Osteocyte (in vitro differentiated cells): ENCODE data around the gene DPF3. TPM values are rescaled to one million over a fixed set of nuclear protein-coding genes. Genes with fewer than 3 reads are reported as not detected.

Source experiments
- DNase-seq: peaks from one replicate; pipeline ENCODE4 v3.0.0; 2021; ENCODE audit warnings: mixed read lengths; ENCODE audit not compliant: unreplicated experiment; ENCODE audit errors: extremely low spot score
- H3K27ac Mint-ChIP-seq: one replicate; pipeline ENCODE4 v1.8.0; 2021; ENCODE audit warnings: mild to moderate bottlenecking, mixed read lengths; ENCODE audit not compliant: unreplicated experiment
- H3K27me3 Mint-ChIP-seq: one replicate; pipeline ENCODE4 v1.8.0; 2021; ENCODE audit warnings: mixed read lengths; ENCODE audit not compliant: unreplicated experiment
- H3K36me3 Mint-ChIP-seq: one replicate; pipeline ENCODE4 v1.8.0; 2021; ENCODE audit warnings: mixed read lengths; ENCODE audit not compliant: unreplicated experiment
- H3K4me1 Mint-ChIP-seq: one replicate; pipeline ENCODE4 v1.8.0; 2021; ENCODE audit warnings: mixed read lengths; ENCODE audit not compliant: unreplicated experiment
- H3K4me3 Mint-ChIP-seq: one replicate; pipeline ENCODE4 v1.8.0; 2021; ENCODE audit warnings: mild to moderate bottlenecking, moderate library complexity, mixed read lengths; ENCODE audit not compliant: unreplicated experiment
- H3K9me3 Mint-ChIP-seq: one replicate; pipeline ENCODE4 v1.8.0; 2021; ENCODE audit warnings: mixed read lengths; ENCODE audit not compliant: unreplicated experiment
- total RNA-seq: library from RNA; stranded (reverse); gene quantifications from 2 replicates; pipeline ENCODE4 v1.2.1, GENCODE V29; 2021
- TF ChIP-seq, protein P1 (sequence below): fragments of 200-600 bp; sonication (generic); IDR thresholded peaks from 2 replicates; pipeline ENCODE4 v1.5.0; 2021; ENCODE audit warnings: antibody characterized with exemption, mild to moderate bottlenecking, moderate library complexity

DPF3 gene
- total RNA-seq, 1 donor from 2014 or later: 5.8 TPM

DNA sequence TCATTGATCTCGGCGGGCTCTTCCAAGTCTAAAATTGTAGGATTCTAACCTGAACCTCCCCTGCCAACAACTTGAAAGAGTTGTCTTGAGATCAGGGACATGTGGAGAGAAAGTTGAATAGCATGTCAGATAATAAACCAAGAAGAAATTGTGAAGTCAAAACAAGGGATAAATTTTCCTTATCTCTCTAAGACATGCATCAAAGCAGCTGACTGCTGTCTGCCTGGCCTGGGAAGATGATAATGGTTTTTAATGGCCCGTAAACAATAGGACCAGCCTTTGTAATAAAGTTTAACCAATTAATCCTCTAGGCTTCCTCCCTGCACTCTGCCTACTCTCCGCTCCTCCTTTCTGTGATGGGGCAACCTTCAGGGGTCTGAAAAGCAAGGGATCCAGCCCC is 67.9 kb downstream of the DPF3 start:
- Mint-ChIP-seq H3K9me3 (no peaks in the 10 kb centered on the region), H3K27me3 (no peaks in the 10 kb centered on the region), H3K36me3 (no peaks in the 10 kb centered on the region), H3K4me3 (no peak overlapping the region), H3K27ac (no peak overlapping the region), H3K4me1 (peaks cover 3% of the 10 kb centered on the region)
- no peak for DNase-seq
- TF ChIP-seq, protein P1, sequence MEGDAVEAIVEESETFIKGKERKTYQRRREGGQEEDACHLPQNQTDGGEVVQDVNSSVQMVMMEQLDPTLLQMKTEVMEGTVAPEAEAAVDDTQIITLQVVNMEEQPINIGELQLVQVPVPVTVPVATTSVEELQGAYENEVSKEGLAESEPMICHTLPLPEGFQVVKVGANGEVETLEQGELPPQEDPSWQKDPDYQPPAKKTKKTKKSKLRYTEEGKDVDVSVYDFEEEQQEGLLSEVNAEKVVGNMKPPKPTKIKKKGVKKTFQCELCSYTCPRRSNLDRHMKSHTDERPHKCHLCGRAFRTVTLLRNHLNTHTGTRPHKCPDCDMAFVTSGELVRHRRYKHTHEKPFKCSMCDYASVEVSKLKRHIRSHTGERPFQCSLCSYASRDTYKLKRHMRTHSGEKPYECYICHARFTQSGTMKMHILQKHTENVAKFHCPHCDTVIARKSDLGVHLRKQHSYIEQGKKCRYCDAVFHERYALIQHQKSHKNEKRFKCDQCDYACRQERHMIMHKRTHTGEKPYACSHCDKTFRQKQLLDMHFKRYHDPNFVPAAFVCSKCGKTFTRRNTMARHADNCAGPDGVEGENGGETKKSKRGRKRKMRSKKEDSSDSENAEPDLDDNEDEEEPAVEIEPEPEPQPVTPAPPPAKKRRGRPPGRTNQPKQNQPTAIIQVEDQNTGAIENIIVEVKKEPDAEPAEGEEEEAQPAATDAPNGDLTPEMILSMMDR: no peak

- Mint-ChIP-seq H3K27me3 (no peaks in the 10 kb centered on the region), H3K4me3 (no peak overlapping the region), H3K9me3 (no peaks in the 10 kb centered on the region), H3K27ac (no peak overlapping the region), H3K36me3 (no peaks in the 10 kb centered on the region), H3K4me1 (no peaks in the 10 kb centered on the region)
- TF ChIP-seq, protein P1: no peak
- DNase-seq: no peak
Observed at GRCh38 chr14:72825486-72825885, 68.4 kb downstream of the DPF3 start.

GRCh38 chr14:72824051-72824450 is 69.8 kb downstream of the DPF3 start:
- DNase-seq: no peak

DNA sequence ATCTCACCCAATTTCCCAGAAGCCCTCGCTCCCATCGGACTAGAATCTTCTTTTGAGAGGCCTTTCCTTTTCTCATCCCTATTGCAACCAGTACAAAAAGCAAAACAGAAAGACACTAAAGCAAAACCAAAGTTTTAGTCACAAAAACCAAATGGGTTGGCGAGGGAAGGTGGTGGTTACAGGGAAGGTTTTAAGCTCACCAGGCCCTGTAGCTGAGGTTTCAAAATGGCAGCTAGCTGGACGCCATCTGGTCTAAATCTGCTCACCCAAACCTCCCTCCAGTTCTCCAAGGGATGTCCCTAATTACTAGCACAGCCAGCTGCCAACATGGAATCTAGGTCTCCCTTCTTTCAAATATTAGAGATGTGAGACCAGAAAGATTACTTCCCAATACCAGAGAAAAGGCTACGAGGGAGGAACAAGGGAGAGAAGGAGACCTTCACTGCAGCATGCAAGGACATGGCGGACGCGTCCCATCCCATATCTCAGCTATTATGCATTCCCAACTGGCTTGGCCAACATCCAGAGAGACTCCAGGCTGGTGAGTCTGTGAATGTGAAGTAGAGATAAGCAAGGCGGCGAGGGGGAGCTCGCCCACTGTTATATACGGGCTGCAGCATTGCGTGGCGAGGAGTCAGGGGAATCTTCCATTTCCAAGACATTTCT is 70.8 kb downstream of the DPF3 start:
- Mint-ChIP-seq H3K4me1 (no peaks in the 10 kb centered on the region), H3K36me3 (no peaks in the 10 kb centered on the region), H3K9me3 (peaks cover 10% of the 10 kb centered on the region), H3K4me3 (no peak overlapping the region), H3K27ac (no peak overlapping the region), H3K27me3 (no peaks in the 10 kb centered on the region)
- DNase-seq: no peak
- TF ChIP-seq, protein P1: no peak

More at GRCh38 chr14:72824051-72824450, 69.8 kb downstream of the DPF3 start:
- Mint-ChIP-seq H3K9me3 (peaks cover 6% of the 10 kb centered on the region), H3K27me3 (no peaks in the 10 kb centered on the region), H3K27ac (no peak overlapping the region), H3K4me1 (no peaks in the 10 kb centered on the region), H3K4me3 (no peak overlapping the region), H3K36me3 (no peaks in the 10 kb centered on the region)
- TF ChIP-seq, protein P1: no peak

GRCh38 chr14:72818998-72819397 is 74.9 kb downstream of the DPF3 start:
- Mint-ChIP-seq H3K27ac (no peak overlapping the region), H3K27me3 (no peaks in the 10 kb centered on the region), H3K36me3 (no peaks in the 10 kb centered on the region), H3K4me3 (no peak overlapping the region), H3K9me3 (peaks cover 10% of the 10 kb centered on the region), H3K4me1 (no peaks in the 10 kb centered on the region)
- TF ChIP-seq, protein P1: no peak
- no peak for DNase-seq
